HL-60 (cell line): ENCODE measurements around the gene ACTRT2.

ENCODE experiments used
- DNase-seq, 2 experiments: peaks; one replicate each; pipeline ENCODE4 v3.0.0-alpha.2; 2010 to 2020; ENCODE audit warnings: low read depth in 1 of 2, low spot score in 1 of 2
- H3K27ac ChIP-seq: fragments of 250-450 bp; sonication (Bioruptor Pico); replicated peaks from 2 replicates; pipeline ENCODE4 v1.5.1; 2020; ENCODE audit warnings: mild to moderate bottlenecking, moderate library complexity
- H3K27me3 ChIP-seq: fragments of 250-450 bp; sonication (Bioruptor Pico); 2 replicates; pipeline ENCODE4 v1.5.1; 2021; ENCODE audit warnings: mild to moderate bottlenecking, moderate library complexity; ENCODE audit not compliant: insufficient read depth, poor library complexity, severe bottlenecking
- H3K4me3 ChIP-seq: replicated peaks from 2 replicates; pipeline ENCODE4 v1.5.1; 2011; ENCODE audit warnings: mild to moderate bottlenecking, control low read depth, low read length; ENCODE audit not compliant: insufficient read depth
- CTCF ChIP-seq: IDR thresholded peaks from one replicate; pipeline ENCODE4 v1.5.1; 2011; ENCODE audit warnings: low read length, control low read depth, inconsistent platforms; ENCODE audit not compliant: insufficient read depth
- GABPA ChIP-seq: IDR thresholded peaks from 2 replicates; pipeline ENCODE4 v1.6.1; 2012; ENCODE audit warnings: low read depth
- POLR2AphosphoS5 ChIP-seq: IDR thresholded peaks from 2 replicates; pipeline ENCODE4 v1.6.1; 2012; ENCODE audit warnings: low read depth
- SPI1 ChIP-seq: IDR thresholded peaks from 2 replicates; pipeline ENCODE4 v1.6.1; 2012; ENCODE audit warnings: low read depth, mild to moderate bottlenecking, borderline replicate concordance
- long read RNA-seq: library from polyadenylated mRNA; unstranded; transcript quantifications from one replicate; pipeline ENCODE4 v2.0.0, GENCODE V29; 2020
- TF ChIP-seq, protein P1 (sequence below): IDR thresholded peaks from 2 replicates; pipeline ENCODE4 v1.6.1; 2012; ENCODE audit warnings: low read depth; ENCODE audit not compliant: insufficient replicate concordance

ACTRT2 gene
- long read RNA-seq = 0 reads

- H3K4me3 ChIP-seq = no peak within 1 kb of the TSS
- DNase-seq = no peak
- H3K27me3 ChIP-seq = no peaks in the 10 kb centered on the region
- no peak for TF ChIP-seq POLR2AphosphoS5
- H3K27ac ChIP-seq = no peak within 1 kb of the TSS
Measured at GRCh38 chr1:3021233-3021671, at the start of gene ACTRT2. TSS of gene ACTRT2 (plus strand) at chr1:3021467. CDS start at chr1:3021687, 220 bp downstream.

DNA sequence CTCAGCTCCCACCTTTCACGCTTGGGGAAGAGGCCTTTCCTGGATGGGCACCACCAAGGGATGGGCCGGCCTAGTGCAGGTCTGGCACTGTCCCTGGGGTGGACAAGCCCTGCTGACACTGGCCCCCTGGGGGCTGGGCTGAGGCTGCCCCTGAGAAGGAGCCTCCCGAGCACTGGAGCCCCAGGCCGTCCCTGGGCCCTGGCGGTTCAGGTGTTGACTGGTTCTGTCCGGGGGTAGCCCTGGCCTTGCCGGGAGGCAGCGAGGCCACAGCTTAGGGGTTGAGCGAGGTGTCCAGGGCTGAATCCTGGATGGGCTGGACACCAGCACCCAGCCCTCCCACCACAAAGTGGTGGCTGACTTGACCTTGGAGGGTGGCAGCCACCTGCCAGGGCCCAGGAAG is 49.7 kb upstream of the ACTRT2 start:
- no peak for DNase-seq
- no peak overlapping the region for H3K27ac ChIP-seq
- no peak overlapping the region for H3K4me3 ChIP-seq
- peaks cover 2% of the 10 kb centered on the region for H3K27me3 ChIP-seq
- no peak for TF ChIP-seq POLR2AphosphoS5
- TF ChIP-seq GABPA = no peak

GRCh38 chr1:2972011-2972878 is 49.0 kb upstream of the ACTRT2 start:
- no peak for DNase-seq
- no peak overlapping the region for H3K4me3 ChIP-seq
- H3K27me3 ChIP-seq = peaks cover 2% of the 10 kb centered on the region
- no peak overlapping the region for H3K27ac ChIP-seq
- TF ChIP-seq GABPA = no peak
- TF ChIP-seq SPI1 = no peak

DNA sequence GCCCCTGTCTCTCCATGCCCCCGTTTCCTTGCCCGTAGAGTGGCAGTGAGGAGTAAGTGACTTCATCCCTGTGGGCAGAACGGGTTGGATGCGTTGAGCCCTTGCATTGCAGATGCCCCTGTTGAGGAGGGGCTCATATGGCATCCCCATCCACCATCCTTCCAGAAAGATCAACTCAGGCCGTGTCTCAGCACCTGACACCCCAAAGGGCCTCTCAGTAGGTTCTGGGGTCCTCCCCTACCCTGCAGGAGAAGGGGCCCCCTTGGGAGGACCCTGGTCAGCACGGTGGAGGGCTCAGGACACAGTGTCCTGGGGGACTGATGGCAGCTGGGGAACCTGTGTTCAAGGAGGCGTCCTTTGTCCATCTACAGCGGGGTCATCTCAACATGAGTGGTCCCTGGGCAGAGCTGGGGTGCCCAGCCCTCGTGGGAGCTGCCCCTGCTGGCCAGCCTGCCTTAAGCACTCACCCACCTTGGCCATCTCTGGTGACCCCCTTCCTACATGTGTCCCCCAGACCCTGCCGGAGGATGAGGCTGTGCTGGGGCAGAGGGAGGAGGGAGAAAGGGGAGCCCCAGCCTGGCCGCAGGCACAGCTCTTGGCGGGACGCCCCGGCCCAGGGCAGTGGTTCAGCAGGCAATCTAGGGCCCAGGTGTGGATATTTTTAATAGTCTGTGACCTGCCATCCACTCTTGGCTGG is 48.2 kb upstream of the ACTRT2 start:
- peaks cover 2% of the 10 kb centered on the region for H3K27me3 ChIP-seq
- H3K4me3 ChIP-seq = no peak overlapping the region
- no peak for DNase-seq
- TF ChIP-seq POLR2AphosphoS5 (no peak), CTCF (no peak), SPI1 (no peak), GABPA (no peak)
- TF ChIP-seq, protein P1, sequence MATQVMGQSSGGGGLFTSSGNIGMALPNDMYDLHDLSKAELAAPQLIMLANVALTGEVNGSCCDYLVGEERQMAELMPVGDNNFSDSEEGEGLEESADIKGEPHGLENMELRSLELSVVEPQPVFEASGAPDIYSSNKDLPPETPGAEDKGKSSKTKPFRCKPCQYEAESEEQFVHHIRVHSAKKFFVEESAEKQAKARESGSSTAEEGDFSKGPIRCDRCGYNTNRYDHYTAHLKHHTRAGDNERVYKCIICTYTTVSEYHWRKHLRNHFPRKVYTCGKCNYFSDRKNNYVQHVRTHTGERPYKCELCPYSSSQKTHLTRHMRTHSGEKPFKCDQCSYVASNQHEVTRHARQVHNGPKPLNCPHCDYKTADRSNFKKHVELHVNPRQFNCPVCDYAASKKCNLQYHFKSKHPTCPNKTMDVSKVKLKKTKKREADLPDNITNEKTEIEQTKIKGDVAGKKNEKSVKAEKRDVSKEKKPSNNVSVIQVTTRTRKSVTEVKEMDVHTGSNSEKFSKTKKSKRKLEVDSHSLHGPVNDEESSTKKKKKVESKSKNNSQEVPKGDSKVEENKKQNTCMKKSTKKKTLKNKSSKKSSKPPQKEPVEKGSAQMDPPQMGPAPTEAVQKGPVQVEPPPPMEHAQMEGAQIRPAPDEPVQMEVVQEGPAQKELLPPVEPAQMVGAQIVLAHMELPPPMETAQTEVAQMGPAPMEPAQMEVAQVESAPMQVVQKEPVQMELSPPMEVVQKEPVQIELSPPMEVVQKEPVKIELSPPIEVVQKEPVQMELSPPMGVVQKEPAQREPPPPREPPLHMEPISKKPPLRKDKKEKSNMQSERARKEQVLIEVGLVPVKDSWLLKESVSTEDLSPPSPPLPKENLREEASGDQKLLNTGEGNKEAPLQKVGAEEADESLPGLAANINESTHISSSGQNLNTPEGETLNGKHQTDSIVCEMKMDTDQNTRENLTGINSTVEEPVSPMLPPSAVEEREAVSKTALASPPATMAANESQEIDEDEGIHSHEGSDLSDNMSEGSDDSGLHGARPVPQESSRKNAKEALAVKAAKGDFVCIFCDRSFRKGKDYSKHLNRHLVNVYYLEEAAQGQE = no peak
- no peak overlapping the region for H3K27ac ChIP-seq

DNA sequence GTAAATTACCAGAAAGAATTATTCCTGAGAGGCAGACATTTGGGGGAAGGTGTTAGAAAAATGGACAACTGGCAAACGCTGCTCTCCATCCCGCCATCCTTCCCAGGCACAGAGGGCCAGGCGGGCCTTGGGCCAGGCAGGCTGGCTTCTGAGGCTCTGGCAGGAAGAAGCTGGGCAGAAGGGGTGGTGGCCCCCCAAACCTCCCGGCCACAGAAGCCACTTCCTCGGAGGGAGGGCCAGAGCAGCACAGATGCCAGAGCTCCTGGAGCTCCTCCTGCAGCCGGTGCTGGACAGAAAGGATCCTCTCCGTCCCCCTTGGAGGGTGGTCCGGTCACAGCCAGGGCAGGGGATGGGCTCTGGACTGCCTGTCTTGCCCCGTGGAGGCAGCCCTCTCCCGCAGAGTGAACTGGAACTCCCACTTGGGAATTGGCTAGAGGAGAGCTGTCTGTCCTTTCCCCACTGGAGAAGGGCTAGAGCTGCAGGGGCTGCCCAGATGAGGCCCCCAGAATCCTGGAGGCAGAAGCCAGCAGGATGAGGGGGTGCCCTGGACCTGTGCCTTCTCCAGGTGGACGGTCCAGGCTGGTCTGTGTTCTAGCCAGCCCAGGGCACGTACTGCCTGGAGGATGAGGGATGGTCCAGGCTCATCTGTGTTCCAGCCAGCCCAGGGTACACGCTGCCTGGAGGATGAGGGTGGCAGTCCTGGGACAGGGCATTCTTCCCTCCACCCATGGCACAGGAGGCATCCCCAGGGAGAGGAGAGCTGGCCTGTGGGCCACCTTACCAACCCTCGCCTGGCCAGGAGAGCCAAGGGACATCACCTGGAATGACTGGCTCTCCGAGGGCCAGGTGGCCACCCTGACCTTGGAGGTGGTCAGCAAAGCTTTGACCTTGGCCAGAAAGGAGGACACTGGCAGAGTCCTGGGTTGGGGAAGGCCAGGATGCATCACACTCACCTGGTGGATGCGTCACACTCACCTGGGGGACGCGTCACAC is 47.4 kb upstream of the ACTRT2 start:
- no peak overlapping the region for H3K27ac ChIP-seq
- no peak overlapping the region for H3K4me3 ChIP-seq
- peaks cover 2% of the 10 kb centered on the region for H3K27me3 ChIP-seq
- DNase-seq = no peak
- no peak for TF ChIP-seq SPI1
- no peak for TF ChIP-seq POLR2AphosphoS5
- TF ChIP-seq GABPA = no peak

DNA sequence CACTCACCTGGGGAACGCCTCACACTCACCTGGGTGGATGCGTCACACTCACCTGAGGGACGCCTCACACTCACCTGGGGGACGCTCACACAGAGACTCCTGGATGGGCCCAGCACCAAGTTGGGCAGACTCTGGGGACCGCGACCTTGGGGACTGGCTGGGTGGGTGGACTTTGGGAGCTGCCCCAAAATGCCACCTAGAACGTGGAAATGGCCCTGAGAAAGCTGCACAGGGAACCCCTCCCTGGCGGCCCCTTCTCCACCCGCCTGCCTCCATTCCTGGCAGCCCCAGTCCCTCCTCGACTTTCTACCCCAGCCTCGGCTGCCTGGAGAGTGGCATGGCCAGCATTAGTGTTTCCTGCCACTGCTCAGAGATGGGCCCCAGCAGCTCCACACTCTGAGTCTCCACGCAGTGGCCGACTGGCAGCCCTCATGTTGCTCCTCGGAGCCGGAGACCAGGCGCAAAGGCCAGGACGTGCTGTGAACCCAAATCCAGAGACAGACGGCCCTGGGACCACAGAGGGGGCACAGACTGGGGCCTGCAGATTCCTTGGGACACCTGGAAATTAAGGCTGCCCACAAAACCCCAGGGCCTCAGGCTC is 46.5 kb upstream of the ACTRT2 start:
- Histone ChIP-seq H3K27me3 (peaks cover 2% of the 10 kb centered on the region), H3K27ac (no peak overlapping the region), H3K4me3 (no peak overlapping the region)
- no peak for DNase-seq
- TF ChIP-seq GABPA = no peak
- TF ChIP-seq, protein P1 = no peak
- TF ChIP-seq SPI1 = no peak
- TF ChIP-seq CTCF = no peak
- no peak for TF ChIP-seq POLR2AphosphoS5
